Stomach (tissue), 9 donors: ENCODE results near the gene COL10A1. TPM values are rescaled to one million over a fixed set of nuclear protein-coding genes. Genes with fewer than 3 reads are reported as not detected.

Experiments
- DNase-seq, 2 donors: peaks; one replicate each; pipeline versions ENCODE4 v3.0.0 to v3.0.0-alpha.2; 2013 to 2019
- H3K27ac ChIP-seq, 5 donors: fragments of 200-600 bp in 4 of 5; sonication (generic) in 4 of 5; one replicate each; pipeline ENCODE4 v1.5.1; 2013 to 2019; ENCODE audit warnings: mild to moderate bottlenecking in 1 of 5, moderate library complexity in 1 of 5
- H3K27me3 ChIP-seq, 3 donors: fragments of 200-600 bp; sonication (generic); one replicate each; pipeline ENCODE4 v1.5.1; 2017 to 2019; ENCODE audit warnings: mixed run types in 1 of 3
- H3K36me3 ChIP-seq, 4 donors: fragments of 200-600 bp; sonication (generic); 1 replicate in 3 of 4; 2 replicates in 1 of 4; pipeline ENCODE4 v1.5.1; 2016 to 2019
- H3K4me1 ChIP-seq, 4 donors: fragments of 200-600 bp; sonication (generic); one replicate each; pipeline ENCODE4 v1.5.1; 2016 to 2019
- H3K4me3 ChIP-seq, 4 donors: fragments of 200-600 bp; sonication (generic) in 3 of 4; one replicate each; pipeline ENCODE4 v1.5.1; 2016 to 2019; ENCODE audit warnings: mild to moderate bottlenecking in 1 of 4
- H3K9me3 ChIP-seq, 4 donors: fragments of 200-600 bp; sonication (generic); one replicate each; pipeline ENCODE4 v1.5.1; 2016 to 2019
- EP300 ChIP-seq: sonication (generic); formaldehyde crosslinking; IDR thresholded peaks from one replicate; pipeline ENCODE4 v1.6.1; 2017; ENCODE audit warnings: antibody characterized with exemption
- POLR2A ChIP-seq, 4 donors: fragments of 450-650 bp; IDR thresholded peaks; one replicate each; pipeline ENCODE4 v1.6.1; 2016; ENCODE audit warnings: antibody characterized with exemption in 4 of 4, control low read depth in 2 of 4, mild to moderate bottlenecking in 1 of 4, moderate library complexity in 1 of 4
- POLR2AphosphoS5 ChIP-seq, 3 donors: sonication (generic); formaldehyde crosslinking; IDR thresholded peaks; one replicate each; pipeline ENCODE4 v1.6.1; 2016; ENCODE audit warnings: antibody characterized with exemption in 3 of 3
- WGBS, 5 donors: extraction: QIAGEN DNeasy Blood & Tissue Kit in 3 of 5; methylation state at CpG; one replicate each; pipeline versions ENCODE4 v1.1.5 to v1.1.7; 2013 to 2018; 5-methylcytosine and 5-hydroxymethylcytosine counted together
- intact Hi-C: fragments of 100-400 bp; cut with DNase I; formaldehyde crosslinking; loops from one replicate; pipeline ENCODE4 v1.15.1; 2023; ENCODE audit warnings: low total_unique reads
- polyA plus RNA-seq, 3 donors: library from polyadenylated mRNA; stranded (reverse); fragments of 200-250 nt; gene quantifications; one replicate each; pipeline ENCODE4 v1.2.3, GENCODE V29; 2013
- total RNA-seq, 5 donors: library from RNA; depleted of rRNA; stranded (reverse); fragments of >200 nt; gene quantifications; one replicate each; pipeline versions ENCODE4 v1.1.0 to v1.2.3, GENCODE V29; 2014 to 2016
- TF ChIP-seq, protein P1 (sequence below), 7 experiments: fragments of 450-650 bp in 4 of 7; fragments of 200-600 bp in 3 of 7; sonication (generic) in 3 of 7; IDR thresholded peaks; one replicate each; pipeline ENCODE4 v1.5.1; 2016 to 2019; ENCODE audit warnings: antibody characterized with exemption in 7 of 7, control low read depth in 2 of 7, mild to moderate bottlenecking in 1 of 7
- donor health status: healthy with polysubstance abuse.
- donor health status: Bipolar disorder and iron deficiency.
- donor health status: healthy.

Gene COL10A1
- total and polyA plus RNA-seq, 8 donors: 0.37 TPM; not detected in 7

DNA sequence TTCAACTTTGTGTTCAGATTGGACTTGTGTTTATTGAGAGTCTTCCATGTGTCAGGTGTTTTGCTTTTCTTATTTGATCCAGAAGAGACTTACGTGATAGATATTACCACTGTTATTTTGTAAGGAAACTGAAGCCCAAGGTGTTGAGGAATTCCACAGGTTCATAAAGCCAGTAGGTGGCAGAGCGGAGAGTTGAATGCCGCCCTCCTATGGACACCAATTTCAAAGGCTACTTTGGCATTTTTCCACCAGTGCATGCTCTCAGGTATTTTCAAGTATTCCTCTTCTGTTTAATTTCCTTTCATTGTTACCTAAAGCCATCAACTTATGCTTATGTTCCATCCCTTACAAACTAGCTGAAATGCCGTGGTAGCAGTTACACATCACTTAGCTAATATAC is 14.0 kb upstream of the COL10A1 start:
- 86 to 95% (median 90%) methylated on average over 4 of the region's 4 CpGs for WGBS, 5 donors
- Histone ChIP-seq H3K36me3 (peaks cover 0 to 4% (median 0%) of the 10 kb centered on the region in 4 donors), H3K27ac (no peak overlapping the region), H3K9me3 (no peaks in the 10 kb centered on the region), H3K4me3 (no peak overlapping the region), H3K27me3 (no peaks in the 10 kb centered on the region), H3K4me1 (peaks cover 0 to 5% (median 2%) of the 10 kb centered on the region in 4 donors)
- TF ChIP-seq POLR2AphosphoS5 (IDR thresholded peaks at IDR 0.05): no peak
- TF ChIP-seq, protein P1, sequence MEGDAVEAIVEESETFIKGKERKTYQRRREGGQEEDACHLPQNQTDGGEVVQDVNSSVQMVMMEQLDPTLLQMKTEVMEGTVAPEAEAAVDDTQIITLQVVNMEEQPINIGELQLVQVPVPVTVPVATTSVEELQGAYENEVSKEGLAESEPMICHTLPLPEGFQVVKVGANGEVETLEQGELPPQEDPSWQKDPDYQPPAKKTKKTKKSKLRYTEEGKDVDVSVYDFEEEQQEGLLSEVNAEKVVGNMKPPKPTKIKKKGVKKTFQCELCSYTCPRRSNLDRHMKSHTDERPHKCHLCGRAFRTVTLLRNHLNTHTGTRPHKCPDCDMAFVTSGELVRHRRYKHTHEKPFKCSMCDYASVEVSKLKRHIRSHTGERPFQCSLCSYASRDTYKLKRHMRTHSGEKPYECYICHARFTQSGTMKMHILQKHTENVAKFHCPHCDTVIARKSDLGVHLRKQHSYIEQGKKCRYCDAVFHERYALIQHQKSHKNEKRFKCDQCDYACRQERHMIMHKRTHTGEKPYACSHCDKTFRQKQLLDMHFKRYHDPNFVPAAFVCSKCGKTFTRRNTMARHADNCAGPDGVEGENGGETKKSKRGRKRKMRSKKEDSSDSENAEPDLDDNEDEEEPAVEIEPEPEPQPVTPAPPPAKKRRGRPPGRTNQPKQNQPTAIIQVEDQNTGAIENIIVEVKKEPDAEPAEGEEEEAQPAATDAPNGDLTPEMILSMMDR (IDR thresholded peaks at IDR 0.05): no peak
- TF ChIP-seq POLR2A (IDR thresholded peaks at IDR 0.05): no peak
- no peak for TF ChIP-seq EP300
- no peak for DNase-seq
- intact Hi-C loops: no loop called here

GRCh38 chr6:116136933-116137340 is 11.0 kb upstream of the COL10A1 start:
- Histone ChIP-seq H3K4me1 (no peaks in the 10 kb centered on the region), H3K36me3 (peaks cover 0 to 8% (median 6%) of the 10 kb centered on the region in 4 donors), H3K27me3 (no peaks in the 10 kb centered on the region), H3K27ac (no peak overlapping the region), H3K9me3 (no peaks in the 10 kb centered on the region), H3K4me3 (no peak overlapping the region)
- TF ChIP-seq, protein P1 (IDR thresholded peaks at IDR 0.05): no peak
- TF ChIP-seq EP300: no peak
- TF ChIP-seq POLR2A (IDR thresholded peaks at IDR 0.05): no peak
- no peak for TF ChIP-seq POLR2AphosphoS5 (IDR thresholded peaks at IDR 0.05)
- intact Hi-C loops: no loop called here
- 69 to 86% (median 83%) methylated on average over 5 of the region's 5 CpGs for WGBS, 5 donors
- no peak for DNase-seq

DNA sequence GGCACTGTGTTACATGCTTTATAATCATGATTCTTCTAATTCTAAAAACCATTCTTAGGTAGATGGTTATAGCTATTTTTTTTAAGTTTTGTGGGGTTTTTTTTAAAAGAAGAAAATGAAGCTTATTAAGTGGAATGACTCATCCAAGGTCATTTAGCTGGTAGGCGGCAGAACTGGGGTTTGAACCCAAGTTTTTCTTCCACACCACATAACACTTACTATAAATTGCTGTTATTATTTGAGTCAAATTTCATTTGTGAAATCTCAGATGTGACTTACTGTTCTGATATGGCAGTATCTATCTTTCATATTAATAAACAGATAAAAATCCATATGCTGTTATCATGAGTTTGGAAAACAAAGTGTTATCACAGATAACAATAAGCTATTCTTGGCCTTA is 10.4 kb upstream of the COL10A1 start:
- DNase-seq: no peak
- peaks cover 0 to 8% (median 6%) of the 10 kb centered on the region in 4 donors for H3K36me3 ChIP-seq
- intact Hi-C loops: no loop called here
- no peaks in the 10 kb centered on the region for H3K9me3 ChIP-seq
- H3K27me3 ChIP-seq: no peaks in the 10 kb centered on the region
- TF ChIP-seq, protein P1 (IDR thresholded peaks at IDR 0.05): no peak
- TF ChIP-seq POLR2A (IDR thresholded peaks at IDR 0.05) (no peak), POLR2AphosphoS5 (IDR thresholded peaks at IDR 0.05) (no peak), EP300 (no peak)
- H3K4me1 ChIP-seq: no peaks in the 10 kb centered on the region
- H3K27ac ChIP-seq: no peak overlapping the region
- no peak overlapping the region for H3K4me3 ChIP-seq
- 78 to 92% (median 85%) methylated on average over 1 of the region's 1 CpG for WGBS, 5 donors

- H3K36me3 ChIP-seq: peaks cover 0 to 8% (median 3%) of the 10 kb centered on the region in 4 donors
- H3K27me3 ChIP-seq: no peaks in the 10 kb centered on the region
- H3K4me1 ChIP-seq: peaks cover 0 to 5% (median 0%) of the 10 kb centered on the region in 4 donors
- H3K27ac ChIP-seq: no peak overlapping the region
- no peak overlapping the region for H3K4me3 ChIP-seq
- no peak for DNase-seq
- no peak for TF ChIP-seq POLR2AphosphoS5 (IDR thresholded peaks at IDR 0.05)
- TF ChIP-seq EP300: no peak
- TF ChIP-seq, protein P1 (IDR thresholded peaks at IDR 0.05): no peak
- TF ChIP-seq POLR2A (IDR thresholded peaks at IDR 0.05): no peak
- 84 to 92% (median 88%) methylated on average over 3 of the region's 3 CpGs for WGBS, 5 donors
- H3K9me3 ChIP-seq: no peaks in the 10 kb centered on the region
- intact Hi-C loops: no loop called here
These were observed 7.5 kb upstream of the COL10A1 start for GRCh38 chr6:116133453-116133852.
